Right atrium auricular region (tissue), 2 donors: Measurements from ENCODE around the gene CAMK1D. TPM values are rescaled to one million over a fixed set of nuclear protein-coding genes. Genes with fewer than 3 reads are reported as not detected.

Experiments
- DNase-seq: peaks from one replicate; pipeline ENCODE4 v3.0.0-alpha.2; 2019; ENCODE audit warnings: low spot score
- H3K27ac ChIP-seq, 2 donors: fragments of 200-600 bp; sonication (generic); 1 replicate in 1 of 2; 2 replicates in 1 of 2; pipeline ENCODE4 v1.5.1; 2016 to 2019
- H3K27me3 ChIP-seq, 2 donors: fragments of 200-600 bp; sonication (generic); one replicate each; pipeline versions ENCODE4 v1.5.1 to v1.6.0; 2017 to 2019
- H3K36me3 ChIP-seq: fragments of 200-600 bp; sonication (generic); one replicate; pipeline ENCODE4 v1.5.1; 2016
- H3K4me1 ChIP-seq, 2 donors: fragments of 200-600 bp; sonication (generic); one replicate each; pipeline versions ENCODE4 v1.5.1 to v1.6.0; 2017 to 2019
- H3K4me3 ChIP-seq, 2 donors: fragments of 200-600 bp; sonication (generic); 1 replicate in 1 of 2; 2 replicates in 1 of 2; pipeline ENCODE4 v1.5.1; 2017 to 2019; ENCODE audit warnings: mild to moderate bottlenecking in 1 of 2, moderate library complexity in 1 of 2
- H3K9me3 ChIP-seq, 2 donors: fragments of 200-600 bp; sonication (generic); one replicate each; pipeline ENCODE4 v1.5.1; 2019
- total RNA-seq, 2 donors: library from RNA; depleted of rRNA; stranded (reverse); fragments of >200 nt; gene quantifications; one replicate each; pipeline ENCODE4 v1.1.0, GENCODE V29; 2016
- TF ChIP-seq, protein P1 (sequence below), 2 donors: fragments of 200-600 bp; sonication (generic); IDR thresholded peaks; one replicate each; pipeline ENCODE4 v1.5.1; 2019; ENCODE audit warnings: antibody characterized with exemption in 2 of 2

Gene CAMK1D
- total RNA-seq, 2 donors from 2014 or later, result 24.5 to 27.2 TPM

DNA sequence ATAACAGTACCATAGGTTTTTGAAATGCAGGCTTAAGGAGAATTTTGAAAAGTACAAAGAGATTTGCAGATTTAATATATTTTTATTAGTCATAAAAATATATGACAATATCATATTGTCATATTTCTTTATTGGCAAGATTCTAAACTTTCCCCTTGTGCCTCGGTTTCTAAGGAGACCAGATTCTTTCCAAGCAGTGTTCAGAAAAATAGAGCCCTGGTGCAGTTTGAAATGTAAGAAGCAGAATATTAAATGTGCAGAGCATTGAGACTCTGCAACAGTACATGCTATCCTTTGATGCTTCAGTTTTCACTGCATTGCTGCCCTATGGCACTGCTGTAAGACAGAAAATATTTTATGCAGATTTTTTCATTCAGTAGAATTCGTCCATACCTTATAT lies 408.9 kb downstream of the CAMK1D start:
- Histone ChIP-seq H3K27me3 (no peaks in the 10 kb centered on the region), H3K36me3 (peaks cover 13% of the 10 kb centered on the region), H3K4me1 (peaks cover 0 to 5% of the 10 kb centered on the region in 2 donors), H3K4me3 (no peak overlapping the region), H3K27ac (no peak overlapping the region), H3K9me3 (no peaks in the 10 kb centered on the region)
- TF ChIP-seq, protein P1, sequence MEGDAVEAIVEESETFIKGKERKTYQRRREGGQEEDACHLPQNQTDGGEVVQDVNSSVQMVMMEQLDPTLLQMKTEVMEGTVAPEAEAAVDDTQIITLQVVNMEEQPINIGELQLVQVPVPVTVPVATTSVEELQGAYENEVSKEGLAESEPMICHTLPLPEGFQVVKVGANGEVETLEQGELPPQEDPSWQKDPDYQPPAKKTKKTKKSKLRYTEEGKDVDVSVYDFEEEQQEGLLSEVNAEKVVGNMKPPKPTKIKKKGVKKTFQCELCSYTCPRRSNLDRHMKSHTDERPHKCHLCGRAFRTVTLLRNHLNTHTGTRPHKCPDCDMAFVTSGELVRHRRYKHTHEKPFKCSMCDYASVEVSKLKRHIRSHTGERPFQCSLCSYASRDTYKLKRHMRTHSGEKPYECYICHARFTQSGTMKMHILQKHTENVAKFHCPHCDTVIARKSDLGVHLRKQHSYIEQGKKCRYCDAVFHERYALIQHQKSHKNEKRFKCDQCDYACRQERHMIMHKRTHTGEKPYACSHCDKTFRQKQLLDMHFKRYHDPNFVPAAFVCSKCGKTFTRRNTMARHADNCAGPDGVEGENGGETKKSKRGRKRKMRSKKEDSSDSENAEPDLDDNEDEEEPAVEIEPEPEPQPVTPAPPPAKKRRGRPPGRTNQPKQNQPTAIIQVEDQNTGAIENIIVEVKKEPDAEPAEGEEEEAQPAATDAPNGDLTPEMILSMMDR (IDR thresholded peaks at IDR 0.05), result no peak
- no peak for DNase-seq

DNA sequence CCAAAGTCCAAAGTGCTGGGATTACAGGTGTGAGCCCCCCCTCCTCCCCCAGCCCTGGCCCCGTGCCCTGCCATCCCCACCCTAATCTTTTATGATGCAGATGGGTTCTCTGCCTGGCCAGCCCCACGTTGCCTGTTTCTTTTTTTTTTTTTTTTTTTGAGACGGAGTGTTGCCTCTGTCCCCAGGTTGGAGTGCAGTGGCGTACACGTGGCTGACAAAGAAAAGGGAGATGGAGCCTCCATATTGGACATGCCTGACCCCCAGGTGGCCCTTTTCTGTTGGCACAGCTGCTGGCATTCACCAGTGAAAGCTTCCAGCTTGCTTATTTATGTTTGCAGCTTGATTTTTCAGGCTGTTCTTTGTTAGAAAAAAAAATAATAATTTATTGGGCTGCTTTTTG lies 416.9 kb downstream of the CAMK1D start:
- Histone ChIP-seq H3K36me3 (peaks cover 21% of the 10 kb centered on the region), H3K4me3 (no peak overlapping the region), H3K27ac (no peak overlapping the region), H3K27me3 (no peaks in the 10 kb centered on the region), H3K4me1 (no peaks in the 10 kb centered on the region), H3K9me3 (no peaks in the 10 kb centered on the region)
- no peak for DNase-seq
- TF ChIP-seq, protein P1 (IDR thresholded peaks at IDR 0.05), result no peak

DNA sequence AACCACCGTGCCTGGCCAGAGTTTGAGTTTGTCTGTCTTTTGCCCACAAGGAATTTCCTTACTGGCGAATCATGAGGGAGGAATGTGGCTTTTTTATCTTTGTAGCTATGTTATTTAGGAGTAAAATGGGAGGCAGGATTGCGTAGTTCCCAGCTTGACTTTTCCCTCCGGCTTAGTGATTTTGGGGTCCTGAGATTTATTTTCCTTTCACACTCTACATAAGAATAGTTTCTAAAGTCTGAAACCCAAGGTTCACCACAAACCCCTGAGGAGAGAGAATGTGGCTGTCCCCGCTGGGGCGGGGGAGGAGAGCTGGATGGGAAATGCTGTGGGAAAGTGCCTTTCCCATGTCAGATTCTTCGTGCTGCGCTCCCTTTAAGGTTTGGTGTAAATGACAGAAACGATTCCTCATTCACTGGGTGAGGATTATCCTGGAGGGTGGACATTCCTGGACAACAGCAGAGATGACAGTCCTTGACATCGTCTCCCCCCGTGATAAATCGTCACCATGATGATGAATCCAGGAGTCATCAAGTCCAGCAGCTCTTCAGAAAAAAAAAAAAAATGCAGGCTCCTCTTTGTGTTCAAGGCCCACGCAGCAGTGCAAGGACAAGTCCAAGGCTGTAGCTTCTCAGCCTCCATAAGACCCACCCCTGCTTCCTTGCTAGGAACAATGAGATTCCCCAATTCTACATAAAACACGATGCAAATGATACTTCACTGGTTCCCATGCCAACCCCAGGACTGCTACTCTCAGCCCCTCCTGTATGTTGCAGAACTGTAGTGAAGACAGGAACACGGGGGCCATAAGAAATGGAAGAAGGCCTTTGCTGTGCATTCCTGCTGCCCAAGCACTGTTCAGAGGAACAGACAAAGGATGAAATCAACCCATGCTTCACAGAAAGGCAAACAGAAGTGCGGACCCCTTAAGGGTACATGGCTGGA lies 419.1 kb downstream of the CAMK1D start:
- no peaks in the 10 kb centered on the region for H3K4me1 ChIP-seq
- H3K9me3 ChIP-seq, result no peaks in the 10 kb centered on the region
- no peak overlapping the region for H3K4me3 ChIP-seq
- TF ChIP-seq, protein P1 (IDR thresholded peaks at IDR 0.05), result no peak
- DNase-seq, result no peak
- peaks cover 10% of the 10 kb centered on the region for H3K36me3 ChIP-seq
- no peaks in the 10 kb centered on the region for H3K27me3 ChIP-seq
- H3K27ac ChIP-seq, result no peak overlapping the region

DNA sequence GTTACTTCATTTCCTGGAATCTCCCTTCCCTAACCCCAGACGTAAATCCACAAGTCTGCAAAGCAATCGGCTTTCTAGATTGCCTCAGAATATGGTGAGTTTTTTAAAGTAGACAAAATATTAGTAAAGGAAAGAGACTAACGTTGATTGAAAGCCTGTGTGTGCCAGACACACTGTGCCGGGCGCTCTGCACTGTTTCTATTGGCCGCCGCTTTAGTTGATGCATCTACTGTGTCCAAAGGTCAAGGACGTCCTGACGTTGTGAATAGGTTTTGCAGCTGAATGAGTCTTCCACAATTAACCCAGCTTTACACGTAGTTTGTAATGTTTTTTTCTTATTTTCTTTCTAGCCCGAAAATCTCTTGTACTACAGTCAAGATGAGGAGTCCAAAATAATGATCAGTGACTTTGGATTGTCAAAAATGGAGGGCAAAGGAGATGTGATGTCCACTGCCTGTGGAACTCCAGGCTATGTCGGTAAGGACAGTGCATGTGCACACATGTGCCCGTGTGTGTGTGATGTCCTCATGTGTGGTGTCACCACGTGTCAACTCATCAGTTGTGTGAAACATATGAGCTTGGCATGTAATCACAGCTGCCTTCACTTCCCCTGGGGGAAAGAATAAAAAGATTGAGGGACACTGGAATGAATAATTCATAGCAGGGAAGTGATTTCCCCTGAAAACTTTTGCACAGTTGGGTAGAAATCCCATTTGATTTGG lies 420.1 kb downstream of the CAMK1D start:
- Histone ChIP-seq H3K27me3 (no peaks in the 10 kb centered on the region), H3K4me3 (no peak overlapping the region), H3K9me3 (no peaks in the 10 kb centered on the region), H3K27ac (no peak overlapping the region), H3K36me3 (peaks cover 10% of the 10 kb centered on the region), H3K4me1 (no peaks in the 10 kb centered on the region)
- no peak for DNase-seq
- TF ChIP-seq, protein P1 (IDR thresholded peaks at IDR 0.05), result no peak

DNA sequence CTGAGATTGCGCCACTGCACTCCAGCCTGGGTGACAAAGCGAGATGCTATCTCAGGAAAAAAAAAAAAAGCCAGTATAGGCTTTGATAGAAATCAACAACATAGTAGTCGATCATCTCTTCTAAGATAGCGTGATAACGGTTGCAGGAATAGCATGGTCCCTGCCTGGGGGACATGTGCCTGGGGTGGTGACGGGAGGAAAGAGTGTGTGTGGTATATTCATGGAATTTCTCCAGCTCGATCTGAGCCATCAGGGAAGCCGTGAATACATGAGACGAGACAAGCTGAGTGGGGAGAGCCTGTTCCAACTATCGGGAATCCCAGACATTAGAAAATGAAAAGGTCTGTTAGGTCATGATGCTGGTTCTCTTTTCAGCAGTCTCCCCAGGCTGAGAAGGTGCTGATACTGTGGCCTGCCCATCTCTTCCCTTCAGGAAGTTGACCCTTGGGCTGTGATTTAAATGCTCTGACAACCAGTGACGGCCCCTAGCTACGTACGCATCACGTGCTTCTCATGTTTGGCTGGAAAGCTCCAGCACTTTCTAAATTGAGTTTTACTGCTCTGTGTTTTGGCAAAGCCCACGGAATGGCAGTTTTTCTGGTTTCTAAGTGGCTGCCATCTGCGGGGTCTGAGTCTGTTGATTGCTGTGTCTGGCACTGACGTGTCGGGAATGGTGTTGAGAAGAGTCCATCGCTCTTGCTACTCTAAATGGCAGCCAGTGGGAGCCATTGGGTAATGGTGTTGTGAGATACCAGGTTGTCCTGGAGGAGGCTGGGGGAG lies 422.8 kb downstream of the CAMK1D start:
- Histone ChIP-seq H3K9me3 (no peaks in the 10 kb centered on the region), H3K36me3 (peaks cover 10% of the 10 kb centered on the region), H3K27me3 (no peaks in the 10 kb centered on the region), H3K4me1 (no peaks in the 10 kb centered on the region), H3K27ac (no peak overlapping the region), H3K4me3 (no peak overlapping the region)
- TF ChIP-seq, protein P1 (IDR thresholded peaks at IDR 0.05), result no peak
- DNase-seq, result no peak
